ENCODE results near the gene ZBTB37. TPM values are rescaled to one million over a fixed set of nuclear protein-coding genes. Genes with fewer than 3 reads are reported as not detected.

The ZBTB37 gene, protein sequence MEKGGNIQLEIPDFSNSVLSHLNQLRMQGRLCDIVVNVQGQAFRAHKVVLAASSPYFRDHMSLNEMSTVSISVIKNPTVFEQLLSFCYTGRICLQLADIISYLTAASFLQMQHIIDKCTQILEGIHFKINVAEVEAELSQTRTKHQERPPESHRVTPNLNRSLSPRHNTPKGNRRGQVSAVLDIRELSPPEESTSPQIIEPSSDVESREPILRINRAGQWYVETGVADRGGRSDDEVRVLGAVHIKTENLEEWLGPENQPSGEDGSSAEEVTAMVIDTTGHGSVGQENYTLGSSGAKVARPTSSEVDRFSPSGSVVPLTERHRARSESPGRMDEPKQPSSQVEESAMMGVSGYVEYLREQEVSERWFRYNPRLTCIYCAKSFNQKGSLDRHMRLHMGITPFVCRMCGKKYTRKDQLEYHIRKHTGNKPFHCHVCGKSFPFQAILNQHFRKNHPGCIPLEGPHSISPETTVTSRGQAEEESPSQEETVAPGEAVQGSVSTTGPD
- total RNA-seq: 10 to 100 TPM; 27.9 to 28.8 TPM
- polyA plus RNA-seq: 1 to 10 TPM; 1.9 to 2.1 (median 1.9) TPM
- total RNA-seq: 41.4 to 170 (median 92.3) reads per million in 6 experiments

DNA sequence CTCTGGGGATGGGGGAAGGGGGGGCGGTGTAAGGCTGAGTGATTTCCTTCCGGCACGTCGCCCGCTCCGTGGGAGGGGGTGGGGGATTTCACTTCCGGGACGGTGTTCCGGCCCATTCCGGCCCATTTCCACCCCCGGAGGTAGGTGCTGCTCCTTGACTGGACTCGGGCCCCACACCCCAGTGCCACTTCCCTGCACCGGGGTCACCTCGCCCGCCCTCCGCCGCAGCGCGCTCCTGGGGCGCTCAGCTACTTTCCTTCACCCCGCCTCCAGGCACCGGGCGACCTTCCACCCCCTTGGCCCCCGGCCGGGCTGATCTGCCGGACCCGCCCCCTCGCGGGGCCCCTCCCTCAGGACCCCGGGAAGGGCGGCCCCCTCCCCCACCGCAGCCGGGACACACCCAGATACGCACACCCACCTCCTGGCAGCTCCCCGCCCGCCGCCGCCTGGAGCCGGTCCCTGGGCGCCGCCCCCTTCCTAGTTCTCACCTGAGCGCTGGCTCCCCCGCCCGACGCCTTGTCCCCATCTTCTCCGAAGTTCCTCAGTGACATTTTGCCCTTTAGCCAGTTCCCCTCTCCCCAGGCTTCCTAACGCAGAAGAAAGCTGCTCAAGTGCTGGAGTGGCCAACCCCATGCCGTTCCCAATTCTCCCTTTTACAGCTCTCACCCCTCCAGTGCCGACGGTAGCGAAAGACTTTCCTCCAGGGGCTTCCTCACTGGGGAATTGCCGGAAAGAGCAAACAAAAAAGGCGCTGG lies at the start of gene ZBTB37:
Gene ZBTB37 (plus strand): TSS at position 115 of the 755 bp plus-strand sequence. CDS start 1,846 bp downstream, outside the sequence.
- no peaks in the 10 kb centered on the region for H3K27me3 Mint-ChIP-seq
- H3K4me1 Mint-ChIP-seq: peaks cover 31 to 87% (median 78%) of the 10 kb centered on the region in 4 donors
- H3K4me3 Mint-ChIP-seq: peak within 1 kb of the TSS; percentile 87 to 99 (median 97)
- peaks cover 10 to 49% (median 34%) of the 10 kb centered on the region in 3 donors for H3K36me3 Mint-ChIP-seq
- ATAC-seq (peak; percentile 62 to 64), DNase-seq (peak; percentile 81 to 95 (median 88))
- no peaks in the 10 kb centered on the region for H3K9me3 Mint-ChIP-seq
- H3K27ac Mint-ChIP-seq: peak within 1 kb of the TSS; percentile 95 to 99 (median 98)
- POLR2A ChIA-PET: interaction anchor here (0.6 to 3.2 kb wide), 20 partner anchors 8 to 1452 kb away, joined by 3 to 47 read pairs (median 4); partner anchors contain the start of genes CACYBP, CENPL, DARS2 and KLHL20

DNA sequence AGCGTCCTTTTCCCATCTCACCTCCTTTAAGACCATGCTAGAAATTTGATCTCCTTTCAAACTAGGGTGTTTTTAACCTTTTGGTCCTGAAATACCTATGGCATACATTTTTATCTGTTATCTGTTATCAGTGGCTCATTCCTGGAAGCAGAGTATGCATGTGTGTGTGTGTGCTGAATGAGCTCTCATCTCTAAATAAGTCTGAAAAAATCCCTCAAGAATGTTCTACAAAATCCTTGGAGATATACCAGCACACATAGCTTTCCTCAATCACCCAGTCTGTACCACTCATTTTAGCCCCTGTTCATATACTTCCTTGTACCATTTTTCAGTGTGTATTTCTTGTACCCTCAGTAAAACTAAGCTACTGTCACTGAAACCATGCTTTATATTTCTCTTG lies 49.7 kb upstream of the ZBTB37 start:
- Mint-ChIP-seq H3K9me3 (no peaks in the 10 kb centered on the region), H3K27ac (peak overlapping the region in 1 of 10 donors; percentile 46), H3K4me3 (no peak overlapping the region), H3K27me3 (no peaks in the 10 kb centered on the region), H3K36me3 (peaks cover 4 to 24% (median 15%) of the 10 kb centered on the region in 3 donors), H3K4me1 (peaks cover 39 to 65% (median 55%) of the 10 kb centered on the region in 4 donors)
- POLR2A ChIA-PET: no interaction called here
- ATAC-seq (no peak), DNase-seq (no peak)

DNA sequence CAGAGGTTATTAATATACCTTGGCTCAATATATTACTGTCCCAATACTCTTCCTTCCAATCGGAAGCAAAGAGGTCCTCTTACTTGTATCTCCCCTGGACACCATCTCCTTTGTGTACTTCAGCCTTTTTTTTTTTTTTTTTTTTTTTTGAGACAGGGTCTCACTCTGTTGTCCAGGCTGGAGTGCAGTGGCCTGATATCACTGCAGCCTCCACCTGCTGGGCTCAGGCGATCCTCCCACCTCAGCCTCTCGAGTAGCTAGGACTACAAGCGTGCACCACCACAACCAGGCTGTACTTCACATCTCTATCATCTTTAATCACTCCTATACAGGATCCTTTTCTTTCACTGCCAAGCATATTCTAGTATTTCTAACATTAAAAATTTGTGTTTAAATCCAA lies 46.5 kb upstream of the ZBTB37 start:
- DNase-seq: no peak
- ATAC-seq: no peak
- Mint-ChIP-seq H3K4me3 (peak overlapping the region in 4 of 10 donors; percentile 7 to 50 (median 21)), H3K4me1 (peaks cover 32 to 56% (median 50%) of the 10 kb centered on the region in 4 donors), H3K27me3 (no peaks in the 10 kb centered on the region), H3K27ac (no peak overlapping the region), H3K9me3 (no peaks in the 10 kb centered on the region), H3K36me3 (peaks cover 9 to 21% (median 10%) of the 10 kb centered on the region in 3 donors)
- POLR2A ChIA-PET: no interaction called here

DNA sequence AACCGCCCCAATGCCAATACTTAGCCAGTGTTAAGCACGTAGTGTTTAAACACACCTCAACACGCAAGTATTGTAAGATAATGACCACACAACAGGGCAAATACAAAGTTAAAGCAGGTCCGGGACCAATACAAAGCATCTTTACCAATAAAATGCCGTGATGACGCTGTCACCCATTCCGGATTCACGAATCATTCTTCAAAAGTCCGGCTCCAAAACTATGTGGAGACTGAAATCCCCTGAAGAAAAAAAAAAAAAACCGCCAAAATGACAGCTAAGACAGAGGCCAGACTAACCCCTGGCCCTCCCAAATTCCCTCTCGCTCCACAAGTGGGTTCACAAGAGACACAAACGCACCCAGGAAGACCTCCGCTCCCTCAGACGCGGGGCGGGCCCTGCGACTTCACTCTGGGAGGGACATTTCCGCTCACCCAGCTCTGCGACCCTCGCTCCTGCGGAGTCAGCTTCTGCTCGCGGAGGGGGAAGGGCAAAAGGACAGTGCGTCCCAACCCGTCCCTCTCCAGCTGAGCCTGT lies 44.3 kb upstream of the ZBTB37 start:
- no peaks in the 10 kb centered on the region for H3K27me3 Mint-ChIP-seq
- peak overlapping the region; percentile 92 to 98 (median 96) for H3K27ac Mint-ChIP-seq
- H3K9me3 Mint-ChIP-seq: no peaks in the 10 kb centered on the region
- POLR2A ChIA-PET: interaction anchor here (0.8 to 3.6 kb wide), 9 partner anchors 23 to 1176 kb away, joined by 3 to 47 read pairs (median 6); partner anchors contain the start of genes CACYBP, GAS5, KLHL20 and PRDX6
- DNase-seq: peak in 2 of 10 donors; percentile 2 to 8
- peaks cover 25 to 62% (median 48%) of the 10 kb centered on the region in 4 donors for H3K4me1 Mint-ChIP-seq
- ATAC-seq: peak; percentile 17 to 43
- peaks cover 2 to 20% (median 5%) of the 10 kb centered on the region in 3 donors for H3K36me3 Mint-ChIP-seq
- H3K4me3 Mint-ChIP-seq: peak overlapping the region; percentile 91 to 99 (median 98)

DNA sequence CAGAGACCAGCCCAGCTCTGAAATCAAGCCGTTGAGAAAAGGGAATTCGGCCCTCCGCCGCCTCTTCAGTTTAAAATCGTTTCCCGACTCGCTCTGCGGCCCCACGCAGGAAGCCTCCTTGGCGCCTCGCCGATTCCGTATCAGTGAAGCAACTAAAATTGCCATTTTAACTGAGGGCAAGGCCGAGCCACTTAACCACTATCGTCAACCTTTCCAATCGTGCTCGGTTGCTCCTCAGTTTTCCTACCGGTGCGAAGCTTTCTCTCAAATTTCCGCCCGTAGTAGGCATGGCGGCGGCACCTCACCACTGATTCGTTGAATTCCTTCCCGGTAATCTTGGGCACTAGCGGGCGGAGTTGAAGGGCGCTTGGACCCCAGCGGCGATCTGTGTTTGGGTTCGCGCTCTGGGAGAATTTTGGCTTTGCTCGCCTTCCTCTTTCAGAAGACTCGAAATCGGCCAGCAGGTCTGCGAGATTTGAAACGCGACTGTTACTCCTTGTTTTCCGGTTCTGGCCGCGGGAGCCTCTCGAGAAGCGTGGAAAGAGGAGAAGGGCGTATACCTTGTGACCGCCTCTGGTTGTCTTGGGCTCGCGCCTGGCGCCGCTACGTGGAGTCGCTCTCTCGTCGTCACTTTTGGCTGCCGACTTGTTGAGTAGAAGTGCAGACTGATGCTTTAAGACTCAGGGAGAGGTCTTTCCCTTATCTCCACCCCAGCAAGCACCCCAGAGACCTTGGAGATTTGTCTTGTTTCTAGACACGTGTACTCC lies 43.7 kb upstream of the ZBTB37 start, which contains the start of the genes CENPL and DARS2:
Gene CENPL (minus strand): TSS at position 569 of the 767 bp plus-strand sequence. CDS start 13,584 bp downstream, outside the sequence.
Gene DARS2 (plus strand): TSS at position 359 of the 767 bp plus-strand sequence. CDS start 557 bp downstream, outside the sequence.
- Mint-ChIP-seq H3K9me3 (no peaks in the 10 kb centered on the region), H3K36me3 (peaks cover 2 to 21% (median 5%) of the 10 kb centered on the region in 3 donors), H3K27me3 (no peaks in the 10 kb centered on the region), H3K4me3 (peak within 1 kb of the TSS; percentile 91 to 99 (median 98)), H3K27ac (peak within 1 kb of the TSS; percentile 92 to 98 (median 96)), H3K4me1 (peaks cover 28 to 62% (median 50%) of the 10 kb centered on the region in 4 donors)
- peak; percentile 89 to 91 for ATAC-seq
- peak; percentile 74 to 94 (median 90) for DNase-seq
- POLR2A ChIA-PET: interaction anchor here (0.5 to 3.6 kb wide), 10 partner anchors 10 to 1175 kb away, joined by 3 to 47 read pairs (median 6); partner anchors contain the start of genes CACYBP, GAS5, KLHL20 and PRDX6

DNA sequence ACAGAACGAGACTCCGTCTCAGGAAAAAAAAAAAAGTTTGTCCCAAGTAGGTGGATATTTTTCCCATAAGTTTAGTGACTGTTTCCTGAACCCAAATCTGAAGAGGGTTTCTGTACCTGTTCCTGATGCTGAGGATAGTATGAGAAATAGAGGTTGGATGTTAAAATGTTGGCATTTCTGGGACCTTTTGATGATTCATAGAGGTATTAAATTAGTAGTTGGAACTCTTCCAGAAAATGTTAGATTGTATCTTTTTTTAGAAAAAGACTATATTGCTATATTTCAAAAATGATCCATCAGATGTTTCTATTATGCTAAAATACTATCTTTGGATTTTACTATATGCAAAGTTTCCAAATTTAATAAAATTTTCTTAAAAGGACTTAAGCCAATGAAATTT lies 40.6 kb upstream of the ZBTB37 start:
- H3K9me3 Mint-ChIP-seq: no peaks in the 10 kb centered on the region
- H3K27me3 Mint-ChIP-seq: no peaks in the 10 kb centered on the region
- peak overlapping the region in 1 of 10 donors; percentile 18 for H3K4me3 Mint-ChIP-seq
- H3K36me3 Mint-ChIP-seq: peaks cover 5 to 33% (median 7%) of the 10 kb centered on the region in 3 donors
- no peak for ATAC-seq
- peak overlapping the region in 1 of 10 donors; percentile 35 for H3K27ac Mint-ChIP-seq
- DNase-seq: no peak
- POLR2A ChIA-PET: no interaction called here
- peaks cover 17 to 44% (median 33%) of the 10 kb centered on the region in 4 donors for H3K4me1 Mint-ChIP-seq

DNA sequence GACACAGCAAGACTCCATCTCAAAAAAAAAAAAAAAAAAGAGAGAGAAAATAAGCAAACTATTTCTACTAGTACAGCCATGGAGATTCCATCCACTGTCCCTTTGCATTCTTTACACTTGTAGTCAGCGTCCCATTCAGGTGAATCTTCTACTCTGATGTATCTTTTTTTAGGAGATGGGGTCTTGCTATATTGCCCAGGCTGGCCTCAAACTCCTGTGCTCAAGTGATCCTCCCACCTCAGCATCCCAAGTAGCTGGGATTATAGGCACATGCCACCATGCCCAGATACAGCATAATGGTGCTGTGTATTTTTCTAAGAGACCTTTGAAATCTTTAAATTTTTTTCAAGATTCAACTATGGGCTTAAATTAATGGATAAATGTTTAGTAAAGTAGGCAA lies 35.4 kb upstream of the ZBTB37 start:
- DNase-seq: no peak
- POLR2A ChIA-PET: interaction anchor here (0.7 kb wide), 1 partner anchor 264 kb away, joined by 4 read pairs; no protein-coding TSS in a partner anchor
- H3K27me3 Mint-ChIP-seq: no peaks in the 10 kb centered on the region
- no peak for ATAC-seq
- H3K4me3 Mint-ChIP-seq: no peak overlapping the region
- H3K27ac Mint-ChIP-seq: no peak overlapping the region
- no peaks in the 10 kb centered on the region for H3K9me3 Mint-ChIP-seq
- peaks cover 0 to 67% (median 13%) of the 10 kb centered on the region in 3 donors for H3K36me3 Mint-ChIP-seq
- peaks cover 0 to 6% (median 4%) of the 10 kb centered on the region in 4 donors for H3K4me1 Mint-ChIP-seq

DNA sequence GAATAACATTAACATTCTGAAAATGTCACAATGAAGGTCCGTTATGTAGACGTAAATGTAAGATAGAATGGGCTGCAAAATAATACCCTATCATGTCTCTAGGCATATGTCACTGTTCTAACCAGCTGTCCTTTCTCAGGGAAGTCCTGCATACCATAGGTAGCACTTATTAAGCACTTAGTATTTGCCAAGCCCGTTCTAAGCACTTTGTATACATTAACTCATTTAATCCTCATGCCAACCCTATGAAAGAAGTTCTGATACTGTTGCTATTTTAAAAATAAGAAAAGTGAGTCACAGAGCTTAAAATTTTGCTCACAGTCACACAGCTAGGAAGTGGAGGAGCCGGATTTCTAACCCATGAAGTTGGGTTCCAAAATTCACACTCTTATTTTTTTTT lies 16.1 kb upstream of the ZBTB37 start:
- H3K4me1 Mint-ChIP-seq: peaks cover 0 to 6% (median under 1%) of the 10 kb centered on the region in 4 donors
- H3K27me3 Mint-ChIP-seq: no peaks in the 10 kb centered on the region
- H3K27ac Mint-ChIP-seq: no peak overlapping the region
- POLR2A ChIA-PET: interaction anchor here (0.6 kb wide), 1 partner anchor 461 kb away, joined by 8 read pairs; no protein-coding TSS in a partner anchor
- no peak for DNase-seq
- no peaks in the 10 kb centered on the region for H3K9me3 Mint-ChIP-seq
- no peak overlapping the region for H3K4me3 Mint-ChIP-seq
- no peak for ATAC-seq
- H3K36me3 Mint-ChIP-seq: peaks cover 5 to 75% (median 16%) of the 10 kb centered on the region in 3 donors

DNA sequence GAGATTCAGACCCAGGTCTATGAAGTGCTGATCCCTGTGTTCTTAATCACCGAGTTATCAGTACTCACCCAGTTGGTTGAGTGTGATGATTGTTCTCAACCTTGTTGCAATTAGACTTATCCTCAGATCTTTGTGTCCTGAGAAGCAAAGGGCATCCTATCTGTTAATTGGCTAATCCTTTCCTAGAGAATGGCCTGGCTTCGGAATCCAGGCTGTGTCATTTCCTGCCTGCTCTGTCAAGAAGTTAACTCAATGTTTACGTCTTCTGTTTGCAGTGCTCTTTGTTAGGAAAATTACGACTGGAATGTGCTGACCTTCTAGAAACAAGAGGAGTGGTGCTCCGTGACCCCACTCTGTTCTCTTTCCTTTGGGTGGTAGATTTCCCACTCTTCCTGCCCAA lies 15.1 kb upstream of the ZBTB37 start:
- H3K4me3 Mint-ChIP-seq: no peak overlapping the region
- POLR2A ChIA-PET: no interaction called here
- H3K9me3 Mint-ChIP-seq: no peaks in the 10 kb centered on the region
- H3K27me3 Mint-ChIP-seq: no peaks in the 10 kb centered on the region
- peaks cover 5 to 78% (median 18%) of the 10 kb centered on the region in 3 donors for H3K36me3 Mint-ChIP-seq
- ATAC-seq (no peak), DNase-seq (no peak)
- H3K27ac Mint-ChIP-seq: peak overlapping the region in 2 of 10 donors; percentile 29 to 35
- H3K4me1 Mint-ChIP-seq: peaks cover 0 to 6% (median under 1%) of the 10 kb centered on the region in 4 donors

DNA sequence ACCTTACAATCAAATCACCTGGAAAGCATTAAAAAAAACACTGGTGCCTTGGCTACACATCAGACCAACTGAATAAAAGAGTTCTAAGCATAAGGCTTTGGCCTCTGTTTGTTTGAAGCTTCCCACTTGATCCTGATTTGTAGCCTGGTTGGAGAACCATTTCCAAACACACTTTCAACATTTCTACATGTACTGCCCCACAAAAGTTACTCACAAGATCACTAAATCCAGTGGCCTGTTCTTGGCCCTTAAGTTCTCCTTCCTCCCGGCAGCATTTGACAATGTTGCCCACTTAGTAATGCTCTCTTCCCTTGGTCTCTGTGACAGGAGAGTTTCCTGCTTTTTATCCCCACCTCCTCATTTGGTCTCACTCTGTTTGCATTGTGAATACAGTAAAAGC lies 12.2 kb upstream of the ZBTB37 start:
- ATAC-seq (no peak), DNase-seq (no peak)
- peaks cover 0 to 6% (median 0%) of the 10 kb centered on the region in 4 donors for H3K4me1 Mint-ChIP-seq
- H3K36me3 Mint-ChIP-seq: peaks cover 5 to 76% (median 17%) of the 10 kb centered on the region in 3 donors
- POLR2A ChIA-PET: interaction anchor here (1.1 kb wide), 1 partner anchor 9 kb away, joined by 3 read pairs; no protein-coding TSS in a partner anchor
- H3K27ac Mint-ChIP-seq: peak overlapping the region in 5 of 10 donors; percentile 9 to 44 (median 29)
- H3K4me3 Mint-ChIP-seq: no peak overlapping the region
- H3K9me3 Mint-ChIP-seq: no peaks in the 10 kb centered on the region
- H3K27me3 Mint-ChIP-seq: no peaks in the 10 kb centered on the region

DNA sequence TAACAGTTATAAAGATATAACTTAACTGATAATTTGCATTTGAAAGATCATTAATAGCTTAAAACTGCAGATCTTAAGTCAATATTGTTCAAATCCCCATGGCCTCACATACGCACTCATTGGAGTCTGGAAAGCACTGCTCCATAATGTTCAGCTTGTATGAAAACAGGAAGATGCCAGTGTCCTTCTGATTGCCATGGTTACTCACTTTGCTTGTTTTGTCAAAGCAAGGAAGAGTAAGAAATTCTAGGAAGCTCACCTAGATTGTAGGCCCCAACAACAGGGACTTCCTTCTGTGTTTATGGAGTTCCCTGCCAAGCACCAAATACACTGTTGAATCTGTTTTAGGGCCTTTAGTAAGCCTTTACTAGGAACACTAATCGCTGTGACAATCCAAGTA lies 11.3 kb upstream of the ZBTB37 start:
- H3K9me3 Mint-ChIP-seq: no peaks in the 10 kb centered on the region
- H3K4me3 Mint-ChIP-seq: no peak overlapping the region
- H3K4me1 Mint-ChIP-seq: peaks cover 0 to 6% (median under 1%) of the 10 kb centered on the region in 4 donors
- DNase-seq (no peak), ATAC-seq (no peak)
- no peak overlapping the region for H3K27ac Mint-ChIP-seq
- H3K36me3 Mint-ChIP-seq: peaks cover 5 to 75% (median 14%) of the 10 kb centered on the region in 3 donors
- H3K27me3 Mint-ChIP-seq: no peaks in the 10 kb centered on the region
- POLR2A ChIA-PET: interaction anchor here (1.1 kb wide), 2 partner anchors 8 to 10 kb away, joined by 3 to 4 read pairs; partner anchors contain the start of gene GAS5

Measured in naive thymus-derived CD8-positive, alpha-beta T cell (primary cell).